HepG2 (cell line): ENCODE data around the gene SLC16A3. TPM values are rescaled to one million over a fixed set of nuclear protein-coding genes. Genes with fewer than 3 reads are reported as not detected.

Source experiments
- CC2D1A ChIP-seq: sonication (generic); formaldehyde crosslinking; IDR thresholded peaks from 2 replicates; pipeline ENCODE4 v1.8.1; 2023; ENCODE audit warnings: mild to moderate bottlenecking, missing genetic modification reagents
- EP300 ChIP-seq, 3 experiments: sonication (generic) in 1 of 3; formaldehyde crosslinking in 1 of 3; IDR thresholded peaks; 2 replicates each; pipeline versions ENCODE4 v1.5.1 to v1.6.1; 2011 to 2020; ENCODE audit warnings: low read depth in 2 of 3, low read length in 2 of 3, borderline replicate concordance in 1 of 3, improper control_type of control experiment in 1 of 3, mild to moderate bottlenecking in 1 of 3, missing genetic modification reagents in 1 of 3, moderate library complexity in 1 of 3
- ISL2 ChIP-seq: sonication (generic); formaldehyde crosslinking; IDR thresholded peaks from 2 replicates; pipeline ENCODE4 v1.5.0; 2020; ENCODE audit warnings: missing genetic modification reagents
- KDM2A ChIP-seq: sonication (generic); formaldehyde crosslinking; IDR thresholded peaks from 2 replicates; pipeline ENCODE4 v1.4.0; 2020; ENCODE audit warnings: low read depth, missing genetic modification reagents, borderline replicate concordance
- MEIS2 ChIP-seq: sonication (generic); formaldehyde crosslinking; IDR thresholded peaks from 2 replicates; pipeline ENCODE4 v1.9.0; 2021; ENCODE audit warnings: mild to moderate bottlenecking, missing genetic modification reagents
- NCOR1 ChIP-seq: fragments of 200-600 bp; sonication (generic); IDR thresholded peaks from 2 replicates; pipeline ENCODE4 v1.7.0; 2017; ENCODE audit warnings: antibody characterized with exemption, low read length, borderline replicate concordance
- NR2F6 ChIP-seq, 2 experiments: IDR thresholded peaks; 2 replicates each; pipeline ENCODE4 v1.6.1; 2016; ENCODE audit warnings: antibody characterized with exemption in 1 of 2, mild to moderate bottlenecking in 1 of 2
- SIN3B ChIP-seq: fragments of 150-350 bp; IDR thresholded peaks from 2 replicates; pipeline ENCODE4 v1.6.1; 2014; ENCODE audit warnings: low read length
- SOX13 ChIP-seq, 3 experiments: fragments of 450-650 bp in 1 of 3; sonication (generic) in 1 of 3; formaldehyde crosslinking in 1 of 3; IDR thresholded peaks in 2 of 3; conservative IDR thresholded peaks in 1 of 3; 2 replicates each; pipeline versions ENCODE4 v1.5.0 to v1.6.1; 2016 to 2020; ENCODE audit warnings: antibody characterized with exemption in 1 of 3, mild to moderate bottlenecking in 1 of 3, missing compliant biosample characterization in 1 of 3, missing genetic modification reagents in 1 of 3, moderate library complexity in 1 of 3
- ZMAT3 ChIP-seq: sonication (generic); formaldehyde crosslinking; conservative IDR thresholded peaks from 2 replicates; pipeline ENCODE4 v1.7.0; 2021; ENCODE audit warnings: missing genetic modification reagents
- ZNF205 ChIP-seq: IDR thresholded peaks from 2 replicates; pipeline ENCODE4 v1.6.1; 2018; ENCODE audit warnings: missing biosample characterization, missing genetic modification reagents
- ZNF44 ChIP-seq: sonication (generic); formaldehyde crosslinking; IDR thresholded peaks from 2 replicates; pipeline ENCODE4 v1.5.1; 2020; ENCODE audit warnings: mild to moderate bottlenecking, missing genetic modification reagents
- ZNF605 ChIP-seq: sonication (generic); formaldehyde crosslinking; IDR thresholded peaks from 2 replicates; pipeline ENCODE4 v1.8.0; 2022; ENCODE audit warnings: mild to moderate bottlenecking, missing genetic modification reagents
- ZNF746 ChIP-seq: sonication (generic); formaldehyde crosslinking; IDR thresholded peaks from 2 replicates; pipeline ENCODE4 v1.8.0; 2022; ENCODE audit warnings: mild to moderate bottlenecking, missing genetic modification reagents
- ZNF878 ChIP-seq: sonication (generic); formaldehyde crosslinking; IDR thresholded peaks from 2 replicates; pipeline ENCODE4 v1.8.1; 2023; ENCODE audit warnings: mild to moderate bottlenecking, missing genetic modification reagents, moderate library complexity
- polyA plus RNA-seq, 8 experiments: library from polyadenylated mRNA; depleted of rRNA in 3 of 8; stranded (reverse) in 7 of 8; unstranded in 1 of 8; fragments of >200 nt; fragmentation: Illumina TruSeq in 4 of 8; extraction: Trizol in 4 of 8; gene quantifications; 2 replicates each; pipeline versions ENCODE4 v1.2.1 to v1.2.3, GENCODE V29; 2011 to 2016; ENCODE audit warnings: low read depth in 4 of 8, missing spikeins in 1 of 8, mixed read lengths in 1 of 8; ENCODE audit not compliant: insufficient read depth in 1 of 8
- total RNA-seq, 5 experiments: library from RNA; depleted of rRNA; stranded (reverse); fragments of >200 nt; fragmentation: Illumina TruSeq; extraction: Trizol; gene quantifications; 2 replicates each; pipeline ENCODE4 v1.2.3, GENCODE V29; 2016; ENCODE audit warnings: low read depth in 1 of 5
- TF ChIP-seq, protein P1 (sequence below): sonication (generic); formaldehyde crosslinking; IDR thresholded peaks from 2 replicates; pipeline ENCODE4 v1.4.0; 2020; ENCODE audit warnings: mild to moderate bottlenecking, missing genetic modification reagents
- TF ChIP-seq, protein P2 (sequence below): sonication (generic); formaldehyde crosslinking; IDR thresholded peaks from 2 replicates; pipeline ENCODE4 v1.8.1; 2023; ENCODE audit warnings: mild to moderate bottlenecking, inconsistent platforms, moderate library complexity, missing genetic modification reagents, borderline replicate concordance
- TF ChIP-seq, protein P3 (sequence below): sonication (generic); formaldehyde crosslinking; conservative IDR thresholded peaks from 2 replicates; pipeline ENCODE4 v1.8.0; 2022; ENCODE audit warnings: mild to moderate bottlenecking, moderate library complexity, missing genetic modification reagents
- TF ChIP-seq, protein P4 (sequence below): sonication (generic); formaldehyde crosslinking; IDR thresholded peaks from 2 replicates; pipeline ENCODE4 v1.4.0; 2020; ENCODE audit warnings: mild to moderate bottlenecking, missing genetic modification reagents, borderline replicate concordance
- TF ChIP-seq, protein P5 (sequence below): sonication (generic); formaldehyde crosslinking; IDR thresholded peaks from 2 replicates; pipeline ENCODE4 v1.4.0; 2020; ENCODE audit warnings: missing genetic modification reagents

The SLC16A3 gene
- total and polyA plus RNA-seq, 2 of the 13 experiments (the other 11 are each of a cell fraction or from before 2014, with no cell fraction given): 242 to 349 TPM

DNA sequence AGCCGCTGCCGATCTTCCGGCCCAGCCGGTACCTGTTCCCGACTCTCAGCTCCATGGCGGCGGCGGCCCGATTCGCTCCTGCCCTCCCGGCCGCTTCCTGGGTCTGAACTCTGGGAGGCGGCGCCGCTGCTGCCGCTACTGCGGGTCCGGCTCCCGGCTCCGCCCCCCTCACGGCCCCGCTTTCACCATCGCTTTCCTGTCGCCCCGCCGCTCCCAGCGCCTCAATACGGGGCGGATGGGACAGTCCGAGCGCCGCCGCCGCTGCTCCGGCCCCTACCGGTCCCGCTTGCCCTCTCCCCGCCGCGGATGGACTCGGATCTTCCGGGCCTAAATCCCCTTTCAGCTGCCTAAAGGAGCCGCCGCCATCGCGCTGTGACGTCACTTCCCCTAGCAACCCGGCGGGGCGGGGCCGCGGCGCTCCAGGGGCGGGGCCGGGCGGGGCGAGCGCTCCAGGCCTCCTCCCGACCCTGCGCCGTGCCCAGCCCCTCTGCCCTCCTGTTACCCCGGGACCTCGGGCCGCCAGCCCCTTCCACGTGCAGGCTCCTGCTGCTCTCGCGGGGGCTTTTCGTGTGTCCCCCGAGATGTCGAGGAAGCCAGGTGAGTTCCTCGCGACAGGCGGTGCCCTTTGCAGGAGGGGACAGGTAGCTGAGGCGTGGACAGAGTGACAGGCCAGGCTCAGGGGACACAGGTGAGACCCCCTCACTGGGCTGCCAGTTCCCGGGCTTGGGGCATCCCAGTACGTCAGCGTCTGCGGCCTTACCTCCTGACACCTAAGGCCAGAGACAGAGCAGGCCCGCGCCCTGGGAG is 44.7 kb downstream of the SLC16A3 start, which contains the start of gene CSNK1D (continued):
- TF ChIP-seq, protein P1, sequence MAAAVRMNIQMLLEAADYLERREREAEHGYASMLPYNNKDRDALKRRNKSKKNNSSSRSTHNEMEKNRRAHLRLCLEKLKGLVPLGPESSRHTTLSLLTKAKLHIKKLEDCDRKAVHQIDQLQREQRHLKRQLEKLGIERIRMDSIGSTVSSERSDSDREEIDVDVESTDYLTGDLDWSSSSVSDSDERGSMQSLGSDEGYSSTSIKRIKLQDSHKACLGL (CRISPR knock-in tag): peak; percentile 86
- TF ChIP-seq CC2D1A (CRISPR knock-in tag) (no peak), ZNF746 (CRISPR knock-in tag) (peak; percentile 91), MEIS2 (CRISPR knock-in tag) (no peak), SIN3B (no peak), SOX13 (IDR thresholded peaks at IDR 0.05) (no peak), SOX13 (CRISPR knock-in tag; conservative IDR thresholded peaks at IDR 0.05 in 1 of 2, IDR thresholded peaks at IDR 0.05 in 1 of 2) (peak in 1 of 2 experiments; percentile 39; a peak in 2 of 4 replicates), KDM2A (CRISPR knock-in tag) (peak; percentile 96), ZNF605 (CRISPR knock-in tag) (peak; percentile 86), EP300 (IDR thresholded peaks at IDR 0.05; ENCODE audit: low read depth in 2 of 2, low read length in 2 of 2) (peak in 1 of 2 experiments; percentile 42; a peak in 2 of 4 replicates), EP300 (CRISPR knock-in tag; IDR thresholded peaks at IDR 0.05; ENCODE audit: borderline replicate concordance) (0 out of 2 replicates have a peak, but pooled peaks have one; percentile 10), ISL2 (CRISPR knock-in tag) (peak; percentile 76), ZNF878 (CRISPR knock-in tag) (peak; percentile 94), ZNF205 (CRISPR knock-in tag) (no peak; the same call in 1 of the 2 replicates), ZMAT3 (CRISPR knock-in tag) (peak; percentile 88), NR2F6 (IDR thresholded peaks at IDR 0.05) (no peak), NR2F6 (CRISPR knock-in tag; IDR thresholded peaks at IDR 0.05) (0 out of 2 replicates have a peak, but pooled peaks have one; percentile 32), NCOR1 (peak; percentile 81; the same call in 1 of the 2 replicates), ZNF44 (peak; percentile 90; the same call in 1 of the 2 replicates)
- TF ChIP-seq, protein P2, sequence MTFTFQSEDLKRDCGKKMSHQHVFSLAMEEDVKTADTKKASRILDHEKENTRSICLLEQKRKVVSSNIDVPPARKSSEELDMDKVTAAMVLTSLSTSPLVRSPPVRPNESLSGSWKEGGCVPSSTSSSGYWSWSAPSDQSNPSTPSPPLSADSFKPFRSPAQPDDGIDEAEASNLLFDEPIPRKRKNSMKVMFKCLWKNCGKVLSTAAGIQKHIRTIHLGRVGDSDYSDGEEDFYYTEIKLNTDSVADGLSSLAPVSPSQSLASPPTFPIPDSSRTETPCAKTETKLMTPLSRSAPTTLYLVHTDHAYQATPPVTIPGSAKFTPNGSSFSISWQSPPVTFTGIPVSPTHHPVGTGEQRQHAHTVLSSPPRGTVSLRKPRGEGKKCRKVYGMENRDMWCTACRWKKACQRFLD (CRISPR knock-in tag): 0 out of 2 replicates have a peak, but pooled peaks have one; percentile 29
- TF ChIP-seq, protein P3, sequence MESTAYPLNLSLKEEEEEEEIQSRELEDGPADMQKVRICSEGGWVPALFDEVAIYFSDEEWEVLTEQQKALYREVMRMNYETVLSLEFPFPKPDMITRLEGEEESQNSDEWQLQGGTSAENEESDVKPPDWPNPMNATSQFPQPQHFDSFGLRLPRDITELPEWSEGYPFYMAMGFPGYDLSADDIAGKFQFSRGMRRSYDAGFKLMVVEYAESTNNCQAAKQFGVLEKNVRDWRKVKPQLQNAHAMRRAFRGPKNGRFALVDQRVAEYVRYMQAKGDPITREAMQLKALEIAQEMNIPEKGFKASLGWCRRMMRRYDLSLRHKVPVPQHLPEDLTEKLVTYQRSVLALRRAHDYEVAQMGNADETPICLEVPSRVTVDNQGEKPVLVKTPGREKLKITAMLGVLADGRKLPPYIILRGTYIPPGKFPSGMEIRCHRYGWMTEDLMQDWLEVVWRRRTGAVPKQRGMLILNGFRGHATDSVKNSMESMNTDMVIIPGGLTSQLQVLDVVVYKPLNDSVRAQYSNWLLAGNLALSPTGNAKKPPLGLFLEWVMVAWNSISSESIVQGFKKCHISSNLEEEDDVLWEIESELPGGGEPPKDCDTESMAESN: peak; percentile 91; the same call in 1 of the 2 replicates
- TF ChIP-seq, protein P4, sequence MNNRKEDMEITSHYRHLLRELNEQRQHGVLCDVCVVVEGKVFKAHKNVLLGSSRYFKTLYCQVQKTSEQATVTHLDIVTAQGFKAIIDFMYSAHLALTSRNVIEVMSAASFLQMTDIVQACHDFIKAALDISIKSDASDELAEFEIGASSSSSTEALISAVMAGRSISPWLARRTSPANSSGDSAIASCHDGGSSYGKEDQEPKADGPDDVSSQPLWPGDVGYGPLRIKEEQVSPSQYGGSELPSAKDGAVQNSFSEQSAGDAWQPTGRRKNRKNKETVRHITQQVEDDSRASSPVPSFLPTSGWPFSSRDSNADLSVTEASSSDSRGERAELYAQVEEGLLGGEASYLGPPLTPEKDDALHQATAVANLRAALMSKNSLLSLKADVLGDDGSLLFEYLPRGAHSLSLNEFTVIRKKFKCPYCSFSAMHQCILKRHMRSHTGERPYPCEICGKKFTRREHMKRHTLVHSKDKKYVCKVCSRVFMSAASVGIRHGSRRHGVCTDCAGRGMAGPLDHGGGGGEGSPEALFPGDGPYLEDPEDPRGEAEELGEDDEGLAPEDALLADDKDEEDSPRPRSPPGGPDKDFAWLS (CRISPR knock-in tag): no peak
- TF ChIP-seq, protein P5, sequence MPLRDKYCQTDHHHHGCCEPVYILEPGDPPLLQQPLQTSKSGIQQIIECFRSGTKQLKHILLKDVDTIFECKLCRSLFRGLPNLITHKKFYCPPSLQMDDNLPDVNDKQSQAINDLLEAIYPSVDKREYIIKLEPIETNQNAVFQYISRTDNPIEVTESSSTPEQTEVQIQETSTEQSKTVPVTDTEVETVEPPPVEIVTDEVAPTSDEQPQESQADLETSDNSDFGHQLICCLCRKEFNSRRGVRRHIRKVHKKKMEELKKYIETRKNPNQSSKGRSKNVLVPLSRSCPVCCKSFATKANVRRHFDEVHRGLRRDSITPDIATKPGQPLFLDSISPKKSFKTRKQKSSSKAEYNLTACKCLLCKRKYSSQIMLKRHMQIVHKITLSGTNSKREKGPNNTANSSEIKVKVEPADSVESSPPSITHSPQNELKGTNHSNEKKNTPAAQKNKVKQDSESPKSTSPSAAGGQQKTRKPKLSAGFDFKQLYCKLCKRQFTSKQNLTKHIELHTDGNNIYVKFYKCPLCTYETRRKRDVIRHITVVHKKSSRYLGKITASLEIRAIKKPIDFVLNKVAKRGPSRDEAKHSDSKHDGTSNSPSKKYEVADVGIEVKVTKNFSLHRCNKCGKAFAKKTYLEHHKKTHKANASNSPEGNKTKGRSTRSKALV (CRISPR knock-in tag): 0 out of 2 replicates have a peak, but pooled peaks have one; percentile 24
